Endothelial cell of umbilical vein (primary cell): ENCODE measurements around the gene CINP. TPM values are rescaled to one million over a fixed set of nuclear protein-coding genes. Genes with fewer than 3 reads are reported as not detected.
A peak's percentile ranks its signal among the peaks of the same experiment; 100 is the strongest.

Source experiments
- BruUV-seq: library from RNA; stranded (reverse); fragments of 400-500 nt; replicated peaks from 2 replicates; lab custom pipeline; 2021; lab: Mats Ljungman, UMichigan
- CTCF ChIA-PET: fragments of 300-600, 350-600 bp; sonication (Branson Sonifier 250); formaldehyde crosslinking; loops from one replicate; lab custom pipeline; 2021; ENCODE audit warnings: antibody characterized with exemption, inconsistent platforms; lab: Charles Lee
- POLR2A ChIA-PET: fragments of 300-600, 350-600 bp; sonication (Branson Sonifier 250); formaldehyde crosslinking; loops from one replicate; lab custom pipeline; 2021; ENCODE audit warnings: antibody characterized with exemption, inconsistent platforms; lab: Charles Lee
- DNase-seq: peaks from one replicate; pipeline ENCODE4 v3.0.0-alpha.2; 2011; ENCODE audit warnings: low read depth, low spot score
- FAIRE-seq: peaks from 2 replicates; lab custom pipeline; 2011; peaks lifted over from hg19 to GRCh38; lab: Jason Lieb, UNC
- H2AFZ ChIP-seq: 2 replicates; pipeline ENCODE4 v1.6.0; 2012; ENCODE audit warnings: low read depth, low read length, control low read depth, inconsistent platforms
- H3K27ac ChIP-seq: 2 replicates; pipeline ENCODE4 v1.5.1; 2011; ENCODE audit warnings: low read depth, mild to moderate bottlenecking, control low read depth, low read length, moderate library complexity; ENCODE audit not compliant: insufficient read depth
- H3K27me3 ChIP-seq, 2 experiments: 2 replicates each; pipeline versions ENCODE4 v1.6.0 to v1.6.1; 2011; ENCODE audit warnings: low read length in 2 of 2, mixed read lengths in 1 of 2; ENCODE audit not compliant: control insufficient read depth in 2 of 2, insufficient read depth in 2 of 2
- H3K36me3 ChIP-seq, 2 experiments: 2 replicates in 1 of 2; 3 replicates in 1 of 2; pipeline ENCODE4 v1.5.1; 2011; ENCODE audit warnings: low read length in 2 of 2, mild to moderate bottlenecking in 1 of 2, moderate library complexity in 1 of 2; ENCODE audit not compliant: control insufficient read depth in 2 of 2, insufficient read depth in 2 of 2; ENCODE audit errors: extremely low read depth in 1 of 2
- H3K4me1 ChIP-seq: 3 replicates; pipeline ENCODE4 v1.5.1; 2011; ENCODE audit warnings: mild to moderate bottlenecking, low read length; ENCODE audit not compliant: control insufficient read depth, insufficient read depth; ENCODE audit errors: extremely low read depth
- H3K4me2 ChIP-seq: 2 replicates; pipeline ENCODE4 v1.6.1; 2011; ENCODE audit warnings: low read length, control low read depth, mixed read lengths; ENCODE audit not compliant: insufficient read depth
- H3K4me3 ChIP-seq, 3 experiments: fragments of 200-600 bp in 1 of 3; sonication (generic), shearing (Covaris generic) in 1 of 3; replicated peaks in 1 of 3; 2 replicates each; pipeline ENCODE4 v1.5.1; 2011 to 2016; ENCODE audit warnings: control low read depth in 3 of 3, low read length in 3 of 3, mild to moderate bottlenecking in 2 of 3, inconsistent platforms in 1 of 3, low read depth in 1 of 3, moderate library complexity in 1 of 3; ENCODE audit not compliant: insufficient read depth in 1 of 3
- H3K79me2 ChIP-seq: 2 replicates; pipeline ENCODE4 v1.6.0; 2012; ENCODE audit warnings: low read length, inconsistent platforms; ENCODE audit not compliant: control insufficient read depth, insufficient read depth
- H3K9ac ChIP-seq: replicated peaks from 2 replicates; pipeline ENCODE3; 2011; ENCODE audit warnings: low read length, control low read depth; ENCODE audit not compliant: insufficient read depth; ENCODE audit errors: extremely low read depth
- H3K9me1 ChIP-seq: replicated peaks from 3 replicates; pipeline ENCODE4 v1.6.0; 2011; ENCODE audit warnings: mild to moderate bottlenecking, low read length; ENCODE audit not compliant: control insufficient read depth, insufficient read depth; ENCODE audit errors: extremely low read depth
- H3K9me3 ChIP-seq: replicated peaks from 2 replicates; pipeline ENCODE4 v1.5.1; 2012; ENCODE audit warnings: low read length, inconsistent platforms; ENCODE audit not compliant: control insufficient read depth, insufficient read depth
- H4K20me1 ChIP-seq: replicated peaks from 2 replicates; pipeline ENCODE3; 2011; ENCODE audit warnings: mild to moderate bottlenecking, low read length; ENCODE audit not compliant: control insufficient read depth, insufficient read depth; ENCODE audit errors: extremely low read depth
- EZH2 ChIP-seq: IDR thresholded peaks from 2 replicates; pipeline ENCODE4 v1.6.1; 2012; ENCODE audit warnings: borderline replicate concordance, low read depth, mild to moderate bottlenecking, moderate library complexity, low read length, inconsistent platforms; ENCODE audit not compliant: severe bottlenecking
- GATA2 ChIP-seq: IDR thresholded peaks from 2 replicates; pipeline ENCODE4 v1.7.0; 2011; ENCODE audit warnings: low read depth, mild to moderate bottlenecking, moderate library complexity, mixed read lengths, low read length; ENCODE audit not compliant: insufficient read length, insufficient read depth
- JUN ChIP-seq: IDR thresholded peaks from 2 replicates; pipeline ENCODE4 v1.6.1; 2011; ENCODE audit warnings: borderline replicate concordance, low read depth; ENCODE audit not compliant: insufficient read length, insufficient read depth
- MYC ChIP-seq: IDR thresholded peaks from one replicate; pipeline ENCODE4 v1.6.1; 2011; ENCODE audit warnings: mild to moderate bottlenecking, low read depth, low read length
- POLR2A ChIP-seq: IDR thresholded peaks from 2 replicates; pipeline ENCODE4 v1.6.1; 2012; ENCODE audit warnings: low read depth, mild to moderate bottlenecking, control low read depth, low read length
- POLR2AphosphoS5 ChIP-seq: IDR thresholded peaks from 2 replicates; pipeline ENCODE4 v1.6.1; 2012; ENCODE audit warnings: low read depth, mild to moderate bottlenecking, control low read depth, low read length, moderate library complexity; ENCODE audit not compliant: insufficient read depth
- dilution Hi-C: fragments of 300-500 bp; cut with MboI; formaldehyde crosslinking; loops from one replicate; pipeline ENCODE4 v1.15.0; 2019; ENCODE audit warnings: low sequenced_read_pairs; ENCODE audit not compliant: extremely low pct_ligation_motif_present
- intact Hi-C: fragments of 100-400 bp; cut with micrococcal nuclease; formaldehyde crosslinking; loops from one replicate; pipeline ENCODE4 v1.10.0; 2022
- polyA plus RNA-seq, 4 experiments: library from polyadenylated mRNA; depleted of rRNA in 3 of 4; stranded (reverse) in 3 of 4; unstranded in 1 of 4; fragments of >200 nt; gene quantifications; 2 replicates each; pipeline versions ENCODE4 v1.2.1 to v1.2.3, GENCODE V29; 2011 to 2012; ENCODE audit warnings: missing spikeins in 1 of 4
- total RNA-seq: library from RNA; stranded (reverse); gene quantifications from 2 replicates; pipeline ENCODE4 v1.2.3, GENCODE V29; 2021
- TF ChIP-seq, protein P1 (sequence below), 2 donors: IDR thresholded peaks; 1 replicate in 1 of 2; 2 replicates in 1 of 2; pipeline ENCODE4 v1.5.1; 2011; ENCODE audit warnings: low read length in 2 of 2, mild to moderate bottlenecking in 2 of 2, moderate library complexity in 2 of 2, control low read depth in 1 of 2, inconsistent platforms in 1 of 2, low read depth in 1 of 2; ENCODE audit not compliant: insufficient read depth in 1 of 2; ENCODE audit errors: extremely low read depth in 1 of 2

Gene CINP
- total and polyA plus RNA-seq, 2 donors (not counting 3 experiments of a cell fraction or from before 2014, with no cell fraction given): 44.0 to 79.1 TPM

- Histone ChIP-seq H3K9me1 (no peaks in the 10 kb centered on the region), H3K9me3 (no peaks in the 10 kb centered on the region), H3K79me2 (peaks cover 5% of the 10 kb centered on the region), H3K36me3 (peaks cover 2 to 5% of the 10 kb centered on the region in 2 experiments), H2AFZ (no peak overlapping the region), H3K27ac (no peak overlapping the region), H3K27me3 (no peaks in the 10 kb centered on the region), H3K4me3 (no peak overlapping the region), H3K4me1 (no peaks in the 10 kb centered on the region), H3K4me2 (no peak overlapping the region), H3K9ac (no peak overlapping the region), H4K20me1 (peaks cover 3% of the 10 kb centered on the region)
- TF ChIP-seq, protein P1, sequence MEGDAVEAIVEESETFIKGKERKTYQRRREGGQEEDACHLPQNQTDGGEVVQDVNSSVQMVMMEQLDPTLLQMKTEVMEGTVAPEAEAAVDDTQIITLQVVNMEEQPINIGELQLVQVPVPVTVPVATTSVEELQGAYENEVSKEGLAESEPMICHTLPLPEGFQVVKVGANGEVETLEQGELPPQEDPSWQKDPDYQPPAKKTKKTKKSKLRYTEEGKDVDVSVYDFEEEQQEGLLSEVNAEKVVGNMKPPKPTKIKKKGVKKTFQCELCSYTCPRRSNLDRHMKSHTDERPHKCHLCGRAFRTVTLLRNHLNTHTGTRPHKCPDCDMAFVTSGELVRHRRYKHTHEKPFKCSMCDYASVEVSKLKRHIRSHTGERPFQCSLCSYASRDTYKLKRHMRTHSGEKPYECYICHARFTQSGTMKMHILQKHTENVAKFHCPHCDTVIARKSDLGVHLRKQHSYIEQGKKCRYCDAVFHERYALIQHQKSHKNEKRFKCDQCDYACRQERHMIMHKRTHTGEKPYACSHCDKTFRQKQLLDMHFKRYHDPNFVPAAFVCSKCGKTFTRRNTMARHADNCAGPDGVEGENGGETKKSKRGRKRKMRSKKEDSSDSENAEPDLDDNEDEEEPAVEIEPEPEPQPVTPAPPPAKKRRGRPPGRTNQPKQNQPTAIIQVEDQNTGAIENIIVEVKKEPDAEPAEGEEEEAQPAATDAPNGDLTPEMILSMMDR (IDR thresholded peaks at IDR 0.05; ENCODE audit: extremely low read depth in 1 of 2, insufficient read depth in 1 of 2, low read depth in 1 of 2, low read length in 2 of 2): no peak
- TF ChIP-seq GATA2 (no peak), POLR2AphosphoS5 (no peak), MYC (no peak), POLR2A (no peak), EZH2 (no peak), JUN (no peak)
- DNase-seq (no peak), FAIRE-seq (peak; percentile 26)
- CTCF ChIA-PET: no interaction called here
- BruUV-seq: no TSS peak
- POLR2A ChIA-PET: no interaction called here
- dilution Hi-C loops (no loop called here), intact Hi-C loops (no loop called here)
Observed at GRCh38 chr14:102375119-102375518, 12.4 kb upstream of the CINP start.
